ENCODE data around the gene APLP1. TPM values are rescaled to one million over a fixed set of nuclear protein-coding genes. Genes with fewer than 3 reads are reported as not detected.

APLP1 gene
- total and polyA plus RNA-seq, 4 donors: 0.08 to 0.51 (median 0.16) TPM; not detected in 1

DNA sequence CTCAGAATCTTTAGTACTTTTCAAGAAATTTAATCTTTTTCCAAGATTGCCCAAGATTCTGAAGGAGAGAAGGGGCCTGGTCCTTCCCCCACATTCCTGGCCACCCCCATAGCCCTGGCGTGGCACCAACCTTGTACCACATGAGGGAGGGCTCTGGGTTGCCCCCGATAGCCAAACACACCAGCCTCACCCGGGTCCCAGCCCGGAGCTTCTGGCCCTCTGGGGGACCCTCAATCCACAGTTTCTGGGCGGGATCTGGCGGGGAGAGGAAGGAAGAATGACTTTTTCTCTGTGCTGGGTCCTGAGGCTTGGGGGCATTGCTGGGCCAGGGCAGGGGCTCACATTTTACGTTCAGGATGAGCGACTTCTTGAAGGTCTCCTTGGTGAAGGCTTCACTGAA lies 20.5 kb upstream of the APLP1 start:
- WGBS: 81% methylated on average over 8 of the region's 8 CpGs
- Histone ChIP-seq H3K4me1 (ENCODE audit: control insufficient read depth in 4 of 4, insufficient read depth in 4 of 4, low read length in 3 of 4) (peaks cover 0 to 6% (median 5%) of the 10 kb centered on the region in 4 donors), H3K9ac (ENCODE audit: low read depth in 1 of 2, low read length in 2 of 2) (no peak overlapping the region), H3K27me3 (ENCODE audit: control insufficient read depth in 4 of 4, insufficient read depth in 4 of 4, low read length in 3 of 4) (peaks cover 0 to 14% (median 11%) of the 10 kb centered on the region in 4 donors), H3K9me3 (ENCODE audit: control insufficient read depth in 4 of 4, low read length in 3 of 4) (no peaks in the 10 kb centered on the region), H3K4me3 (ENCODE audit: low read depth in 1 of 3, low read length in 3 of 3) (no peak overlapping the region), H3K36me3 (ENCODE audit: control insufficient read depth in 4 of 4, insufficient read depth in 3 of 4, low read depth in 1 of 4, low read length in 3 of 4) (no peaks in the 10 kb centered on the region), H3K27ac (ENCODE audit: low read depth in 1 of 2, low read length in 2 of 2) (no peak overlapping the region)
- no peak for DNase-seq (ENCODE audit: low spot score)
- TF ChIP-seq FOXA1 (IDR thresholded peaks at IDR 0.05) (no peak), HNF4G (IDR thresholded peaks at IDR 0.05) (no peak), EGR1 (IDR thresholded peaks at IDR 0.05; ENCODE audit: low read depth in 2 of 2) (no peak), SP1 (IDR thresholded peaks at IDR 0.05) (no peak), NR2F2 (IDR thresholded peaks at IDR 0.05) (no peak), FOXA2 (IDR thresholded peaks at IDR 0.05) (no peak), YY1 (IDR thresholded peaks at IDR 0.05) (no peak), RAD21 (IDR thresholded peaks at IDR 0.05) (no peak), JUND (IDR thresholded peaks at IDR 0.05) (no peak), RXRA (IDR thresholded peaks at IDR 0.05) (no peak), TAF1 (conservative IDR thresholded peaks at IDR 0.05) (no peak), HNF4A (conservative IDR thresholded peaks at IDR 0.05) (no peak), GABPA (IDR thresholded peaks at IDR 0.05 in 1 of 2, conservative IDR thresholded peaks at IDR 0.05 in 1 of 2) (no peak)
- TF ChIP-seq, protein P1, sequence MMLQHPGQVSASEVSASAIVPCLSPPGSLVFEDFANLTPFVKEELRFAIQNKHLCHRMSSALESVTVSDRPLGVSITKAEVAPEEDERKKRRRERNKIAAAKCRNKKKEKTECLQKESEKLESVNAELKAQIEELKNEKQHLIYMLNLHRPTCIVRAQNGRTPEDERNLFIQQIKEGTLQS (IDR thresholded peaks at IDR 0.05): no peak
- TF ChIP-seq, protein P2, sequence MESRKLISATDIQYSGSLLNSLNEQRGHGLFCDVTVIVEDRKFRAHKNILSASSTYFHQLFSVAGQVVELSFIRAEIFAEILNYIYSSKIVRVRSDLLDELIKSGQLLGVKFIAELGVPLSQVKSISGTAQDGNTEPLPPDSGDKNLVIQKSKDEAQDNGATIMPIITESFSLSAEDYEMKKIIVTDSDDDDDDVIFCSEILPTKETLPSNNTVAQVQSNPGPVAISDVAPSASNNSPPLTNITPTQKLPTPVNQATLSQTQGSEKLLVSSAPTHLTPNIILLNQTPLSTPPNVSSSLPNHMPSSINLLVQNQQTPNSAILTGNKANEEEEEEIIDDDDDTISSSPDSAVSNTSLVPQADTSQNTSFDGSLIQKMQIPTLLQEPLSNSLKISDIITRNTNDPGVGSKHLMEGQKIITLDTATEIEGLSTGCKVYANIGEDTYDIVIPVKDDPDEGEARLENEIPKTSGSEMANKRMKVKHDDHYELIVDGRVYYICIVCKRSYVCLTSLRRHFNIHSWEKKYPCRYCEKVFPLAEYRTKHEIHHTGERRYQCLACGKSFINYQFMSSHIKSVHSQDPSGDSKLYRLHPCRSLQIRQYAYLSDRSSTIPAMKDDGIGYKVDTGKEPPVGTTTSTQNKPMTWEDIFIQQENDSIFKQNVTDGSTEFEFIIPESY (IDR thresholded peaks at IDR 0.05): no peak
- TF ChIP-seq, protein P3, sequence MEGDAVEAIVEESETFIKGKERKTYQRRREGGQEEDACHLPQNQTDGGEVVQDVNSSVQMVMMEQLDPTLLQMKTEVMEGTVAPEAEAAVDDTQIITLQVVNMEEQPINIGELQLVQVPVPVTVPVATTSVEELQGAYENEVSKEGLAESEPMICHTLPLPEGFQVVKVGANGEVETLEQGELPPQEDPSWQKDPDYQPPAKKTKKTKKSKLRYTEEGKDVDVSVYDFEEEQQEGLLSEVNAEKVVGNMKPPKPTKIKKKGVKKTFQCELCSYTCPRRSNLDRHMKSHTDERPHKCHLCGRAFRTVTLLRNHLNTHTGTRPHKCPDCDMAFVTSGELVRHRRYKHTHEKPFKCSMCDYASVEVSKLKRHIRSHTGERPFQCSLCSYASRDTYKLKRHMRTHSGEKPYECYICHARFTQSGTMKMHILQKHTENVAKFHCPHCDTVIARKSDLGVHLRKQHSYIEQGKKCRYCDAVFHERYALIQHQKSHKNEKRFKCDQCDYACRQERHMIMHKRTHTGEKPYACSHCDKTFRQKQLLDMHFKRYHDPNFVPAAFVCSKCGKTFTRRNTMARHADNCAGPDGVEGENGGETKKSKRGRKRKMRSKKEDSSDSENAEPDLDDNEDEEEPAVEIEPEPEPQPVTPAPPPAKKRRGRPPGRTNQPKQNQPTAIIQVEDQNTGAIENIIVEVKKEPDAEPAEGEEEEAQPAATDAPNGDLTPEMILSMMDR (IDR thresholded peaks at IDR 0.05; ENCODE audit: low read depth, low read length, missing input control): no peak
- TF ChIP-seq, protein P4, sequence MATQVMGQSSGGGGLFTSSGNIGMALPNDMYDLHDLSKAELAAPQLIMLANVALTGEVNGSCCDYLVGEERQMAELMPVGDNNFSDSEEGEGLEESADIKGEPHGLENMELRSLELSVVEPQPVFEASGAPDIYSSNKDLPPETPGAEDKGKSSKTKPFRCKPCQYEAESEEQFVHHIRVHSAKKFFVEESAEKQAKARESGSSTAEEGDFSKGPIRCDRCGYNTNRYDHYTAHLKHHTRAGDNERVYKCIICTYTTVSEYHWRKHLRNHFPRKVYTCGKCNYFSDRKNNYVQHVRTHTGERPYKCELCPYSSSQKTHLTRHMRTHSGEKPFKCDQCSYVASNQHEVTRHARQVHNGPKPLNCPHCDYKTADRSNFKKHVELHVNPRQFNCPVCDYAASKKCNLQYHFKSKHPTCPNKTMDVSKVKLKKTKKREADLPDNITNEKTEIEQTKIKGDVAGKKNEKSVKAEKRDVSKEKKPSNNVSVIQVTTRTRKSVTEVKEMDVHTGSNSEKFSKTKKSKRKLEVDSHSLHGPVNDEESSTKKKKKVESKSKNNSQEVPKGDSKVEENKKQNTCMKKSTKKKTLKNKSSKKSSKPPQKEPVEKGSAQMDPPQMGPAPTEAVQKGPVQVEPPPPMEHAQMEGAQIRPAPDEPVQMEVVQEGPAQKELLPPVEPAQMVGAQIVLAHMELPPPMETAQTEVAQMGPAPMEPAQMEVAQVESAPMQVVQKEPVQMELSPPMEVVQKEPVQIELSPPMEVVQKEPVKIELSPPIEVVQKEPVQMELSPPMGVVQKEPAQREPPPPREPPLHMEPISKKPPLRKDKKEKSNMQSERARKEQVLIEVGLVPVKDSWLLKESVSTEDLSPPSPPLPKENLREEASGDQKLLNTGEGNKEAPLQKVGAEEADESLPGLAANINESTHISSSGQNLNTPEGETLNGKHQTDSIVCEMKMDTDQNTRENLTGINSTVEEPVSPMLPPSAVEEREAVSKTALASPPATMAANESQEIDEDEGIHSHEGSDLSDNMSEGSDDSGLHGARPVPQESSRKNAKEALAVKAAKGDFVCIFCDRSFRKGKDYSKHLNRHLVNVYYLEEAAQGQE (IDR thresholded peaks at IDR 0.05): no peak
- TF ChIP-seq, protein P5, sequence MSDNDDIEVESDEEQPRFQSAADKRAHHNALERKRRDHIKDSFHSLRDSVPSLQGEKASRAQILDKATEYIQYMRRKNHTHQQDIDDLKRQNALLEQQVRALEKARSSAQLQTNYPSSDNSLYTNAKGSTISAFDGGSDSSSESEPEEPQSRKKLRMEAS (IDR thresholded peaks at IDR 0.05): no peak

Measured in liver (tissue), 9 donors.